Thyroid gland (tissue), 4 donors: ENCODE measurements around the gene XRCC6.

Experiments used
- POLR2A ChIP-seq, 2 donors: fragments of 450-650 bp; IDR thresholded peaks; one replicate each; pipeline ENCODE4 v1.6.1; 2017; ENCODE audit warnings: antibody characterized with exemption in 2 of 2, mild to moderate bottlenecking in 2 of 2, moderate library complexity in 1 of 2
- TF ChIP-seq, protein P1 (sequence below), 6 experiments: fragments of 200-600 bp in 3 of 6; fragments of 450-650 bp in 3 of 6; sonication (generic) in 3 of 6; IDR thresholded peaks; one replicate each; pipeline ENCODE4 v1.5.1; 2016 to 2019; ENCODE audit warnings: antibody characterized with exemption in 6 of 6, mild to moderate bottlenecking in 2 of 6, inconsistent platforms in 1 of 6, moderate library complexity in 1 of 6

DNA sequence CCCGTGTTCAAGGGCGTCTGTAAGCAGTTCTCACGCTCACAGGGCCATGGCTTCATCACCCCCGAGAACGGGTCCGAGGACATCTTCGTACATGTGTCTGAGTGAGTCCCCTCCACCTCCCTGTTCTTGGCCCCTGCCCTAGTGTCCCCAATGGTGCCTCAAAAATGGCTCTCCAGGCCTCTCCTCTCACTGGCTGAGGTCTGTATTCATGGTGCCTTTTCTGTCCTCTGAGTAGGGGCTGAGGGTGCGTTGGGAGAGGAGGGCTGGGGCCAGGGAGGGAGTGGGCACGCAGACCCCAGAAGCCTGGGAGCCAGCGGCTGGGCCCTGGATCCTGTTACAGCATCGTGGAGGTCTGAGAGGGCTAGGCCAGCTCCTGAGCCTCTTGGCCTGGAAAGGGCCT lies 47.4 kb upstream of the XRCC6 start:
- TF ChIP-seq, protein P1, sequence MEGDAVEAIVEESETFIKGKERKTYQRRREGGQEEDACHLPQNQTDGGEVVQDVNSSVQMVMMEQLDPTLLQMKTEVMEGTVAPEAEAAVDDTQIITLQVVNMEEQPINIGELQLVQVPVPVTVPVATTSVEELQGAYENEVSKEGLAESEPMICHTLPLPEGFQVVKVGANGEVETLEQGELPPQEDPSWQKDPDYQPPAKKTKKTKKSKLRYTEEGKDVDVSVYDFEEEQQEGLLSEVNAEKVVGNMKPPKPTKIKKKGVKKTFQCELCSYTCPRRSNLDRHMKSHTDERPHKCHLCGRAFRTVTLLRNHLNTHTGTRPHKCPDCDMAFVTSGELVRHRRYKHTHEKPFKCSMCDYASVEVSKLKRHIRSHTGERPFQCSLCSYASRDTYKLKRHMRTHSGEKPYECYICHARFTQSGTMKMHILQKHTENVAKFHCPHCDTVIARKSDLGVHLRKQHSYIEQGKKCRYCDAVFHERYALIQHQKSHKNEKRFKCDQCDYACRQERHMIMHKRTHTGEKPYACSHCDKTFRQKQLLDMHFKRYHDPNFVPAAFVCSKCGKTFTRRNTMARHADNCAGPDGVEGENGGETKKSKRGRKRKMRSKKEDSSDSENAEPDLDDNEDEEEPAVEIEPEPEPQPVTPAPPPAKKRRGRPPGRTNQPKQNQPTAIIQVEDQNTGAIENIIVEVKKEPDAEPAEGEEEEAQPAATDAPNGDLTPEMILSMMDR (IDR thresholded peaks at IDR 0.05), result no peak
- no peak for TF ChIP-seq POLR2A (IDR thresholded peaks at IDR 0.05)
